ENCODE measurements around the gene ZNF519. TPM values are rescaled to one million over a fixed set of nuclear protein-coding genes. Genes with fewer than 3 reads are reported as not detected.
"Not testable (repeated sequence)": the region's sequence is repeated elsewhere in the genome, so short reads cannot be mapped to it uniquely, and the experiment has no call there.

The ZNF519 gene
- total RNA-seq: 1 to 10 TPM; 2.6 to 6.5 TPM

DNA sequence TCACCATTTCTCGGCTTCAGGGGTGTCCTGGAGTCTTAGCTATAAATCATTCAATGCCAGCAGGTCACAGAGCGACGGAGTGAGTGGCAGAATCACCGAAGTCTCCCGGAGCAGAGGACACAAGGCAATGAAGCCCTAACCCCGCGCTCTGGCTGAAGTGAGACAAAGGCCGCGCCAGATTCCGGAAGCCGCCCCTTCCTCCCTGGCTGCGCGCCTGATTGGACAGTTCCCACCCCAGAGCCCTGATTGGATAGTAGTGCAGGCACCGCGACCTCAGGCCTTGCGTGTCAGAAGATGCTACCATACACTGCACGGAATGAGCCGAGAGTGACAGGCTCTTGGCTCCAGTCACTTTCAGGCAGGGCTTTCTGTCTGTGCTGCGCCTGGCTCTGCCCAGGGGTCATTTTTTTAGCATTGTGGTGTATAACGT, at the start of gene ZNF519:
ZNF519 (minus strand) TSS at position 165 of the 430 bp plus-strand sequence; CDS start at position 7, 158 bp downstream.
- TF ChIP-seq POLR2AphosphoS5 (IDR thresholded peaks at IDR 0.05): peak; percentile 81
- H3K4me1 ChIP-seq (replicated peaks); intact Hi-C loops (cut with DNase I); H3K9me3 ChIP-seq; H3K27me3 ChIP-seq (replicated peaks; ENCODE audit: insufficient read depth); H3K36me3 ChIP-seq: not testable (repeated sequence)
- H3K4me3 ChIP-seq: peak within 1 kb of the TSS; percentile 50 to 52
- WGBS: 0% methylated on average over 13 of the region's 20 CpGs
- H3K27ac ChIP-seq: peak within 1 kb of the TSS; percentile 31 to 65
- DNase-seq (ENCODE audit: low spot score): peak; percentile 94

DNA sequence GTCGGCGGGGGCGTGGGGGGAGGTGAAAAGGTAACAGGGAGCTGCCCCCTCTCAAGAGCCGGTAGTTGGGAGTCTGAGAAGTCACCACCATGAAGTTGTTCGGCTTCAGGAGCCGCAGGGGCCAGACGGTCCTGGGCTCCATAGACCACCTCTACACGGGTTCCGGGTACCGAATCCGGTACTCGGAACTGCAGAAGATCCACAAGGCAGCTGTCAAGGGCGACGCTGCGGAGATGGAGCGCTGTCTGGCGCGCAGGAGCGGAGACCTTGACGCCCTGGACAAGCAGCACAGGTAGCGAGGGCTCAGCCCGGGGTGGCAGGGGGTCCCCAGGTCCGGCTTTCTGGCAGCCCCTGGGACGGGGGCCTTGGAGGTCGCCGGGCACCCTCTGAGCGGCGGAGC, 47.1 kb upstream of the ZNF519 start:
- no peaks in the 10 kb centered on the region for H3K36me3 ChIP-seq
- H3K4me3 ChIP-seq: peak overlapping the region; percentile 39 to 44
- intact Hi-C loops (cut with DNase I): no loop called here
- no peak for DNase-seq (ENCODE audit: low spot score)
- WGBS: 14% methylated on average over 13 of the region's 28 CpGs
- H3K9me3 ChIP-seq: no peaks in the 10 kb centered on the region
- H3K27ac ChIP-seq: no peak overlapping the region
- TF ChIP-seq, protein P1, sequence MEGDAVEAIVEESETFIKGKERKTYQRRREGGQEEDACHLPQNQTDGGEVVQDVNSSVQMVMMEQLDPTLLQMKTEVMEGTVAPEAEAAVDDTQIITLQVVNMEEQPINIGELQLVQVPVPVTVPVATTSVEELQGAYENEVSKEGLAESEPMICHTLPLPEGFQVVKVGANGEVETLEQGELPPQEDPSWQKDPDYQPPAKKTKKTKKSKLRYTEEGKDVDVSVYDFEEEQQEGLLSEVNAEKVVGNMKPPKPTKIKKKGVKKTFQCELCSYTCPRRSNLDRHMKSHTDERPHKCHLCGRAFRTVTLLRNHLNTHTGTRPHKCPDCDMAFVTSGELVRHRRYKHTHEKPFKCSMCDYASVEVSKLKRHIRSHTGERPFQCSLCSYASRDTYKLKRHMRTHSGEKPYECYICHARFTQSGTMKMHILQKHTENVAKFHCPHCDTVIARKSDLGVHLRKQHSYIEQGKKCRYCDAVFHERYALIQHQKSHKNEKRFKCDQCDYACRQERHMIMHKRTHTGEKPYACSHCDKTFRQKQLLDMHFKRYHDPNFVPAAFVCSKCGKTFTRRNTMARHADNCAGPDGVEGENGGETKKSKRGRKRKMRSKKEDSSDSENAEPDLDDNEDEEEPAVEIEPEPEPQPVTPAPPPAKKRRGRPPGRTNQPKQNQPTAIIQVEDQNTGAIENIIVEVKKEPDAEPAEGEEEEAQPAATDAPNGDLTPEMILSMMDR (IDR thresholded peaks at IDR 0.05): no peak
- TF ChIP-seq POLR2A (IDR thresholded peaks at IDR 0.05): no peak
- no peak for TF ChIP-seq POLR2AphosphoS5 (IDR thresholded peaks at IDR 0.05)
- H3K27me3 ChIP-seq (replicated peaks; ENCODE audit: insufficient read depth): no peaks in the 10 kb centered on the region
- H3K4me1 ChIP-seq (replicated peaks): no peaks in the 10 kb centered on the region

DNA sequence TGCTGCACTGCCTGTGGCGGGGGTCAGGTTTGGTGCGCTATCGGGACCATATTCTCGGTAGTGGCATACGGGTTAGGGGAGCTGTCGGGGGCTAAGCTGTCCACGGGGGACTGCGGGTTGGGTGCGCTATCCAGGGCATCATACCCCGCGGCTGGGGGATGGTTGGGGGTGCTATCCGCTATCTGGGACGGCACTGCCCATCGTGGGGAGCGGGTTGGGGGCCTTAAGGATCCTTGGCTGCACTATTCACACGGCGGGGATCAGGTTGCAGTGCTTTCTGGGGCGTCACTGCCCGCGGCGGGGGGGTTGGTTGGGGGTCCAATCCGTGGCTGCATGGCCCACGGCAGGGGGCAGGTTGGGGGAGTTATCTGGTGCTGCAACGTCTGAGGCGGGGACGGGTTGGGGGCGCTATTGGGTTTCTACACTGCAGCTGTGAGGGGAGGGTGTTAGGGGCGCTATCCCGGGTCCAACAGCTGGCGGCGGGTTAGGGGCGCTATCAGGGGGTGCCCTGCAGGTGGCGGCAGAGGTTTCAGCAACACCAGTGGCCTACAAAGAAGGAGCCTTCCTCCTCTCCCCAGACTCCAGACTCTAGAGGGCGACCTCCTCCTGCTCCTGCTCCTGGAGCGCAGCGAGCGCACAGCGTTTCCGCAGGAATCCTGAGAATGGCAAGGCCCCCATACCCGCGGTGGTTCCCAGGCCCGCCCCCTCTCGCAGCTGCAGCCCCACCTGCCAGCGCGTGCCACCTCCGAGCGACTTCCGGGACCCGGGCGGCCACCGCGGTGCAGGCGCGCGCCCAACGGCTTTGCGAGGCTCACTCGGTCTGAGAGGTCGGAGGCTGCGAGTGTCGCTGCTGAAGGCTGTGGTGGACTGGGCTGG, 46.3 kb upstream of the ZNF519 start:
- H3K27ac ChIP-seq; H3K36me3 ChIP-seq; intact Hi-C loops (cut with DNase I); H3K9me3 ChIP-seq; H3K27me3 ChIP-seq (replicated peaks; ENCODE audit: insufficient read depth); H3K4me1 ChIP-seq (replicated peaks): not testable (repeated sequence)
- TF ChIP-seq, protein P1 (IDR thresholded peaks at IDR 0.05): peak; percentile 21 to 80 (median 58)
- TF ChIP-seq POLR2AphosphoS5 (IDR thresholded peaks at IDR 0.05): peak; percentile 5
- peak overlapping the region; percentile 39 to 44 for H3K4me3 ChIP-seq
- WGBS: 29% methylated on average over 50 of the region's 61 CpGs
- peak; percentile 65 for DNase-seq (ENCODE audit: low spot score)

DNA sequence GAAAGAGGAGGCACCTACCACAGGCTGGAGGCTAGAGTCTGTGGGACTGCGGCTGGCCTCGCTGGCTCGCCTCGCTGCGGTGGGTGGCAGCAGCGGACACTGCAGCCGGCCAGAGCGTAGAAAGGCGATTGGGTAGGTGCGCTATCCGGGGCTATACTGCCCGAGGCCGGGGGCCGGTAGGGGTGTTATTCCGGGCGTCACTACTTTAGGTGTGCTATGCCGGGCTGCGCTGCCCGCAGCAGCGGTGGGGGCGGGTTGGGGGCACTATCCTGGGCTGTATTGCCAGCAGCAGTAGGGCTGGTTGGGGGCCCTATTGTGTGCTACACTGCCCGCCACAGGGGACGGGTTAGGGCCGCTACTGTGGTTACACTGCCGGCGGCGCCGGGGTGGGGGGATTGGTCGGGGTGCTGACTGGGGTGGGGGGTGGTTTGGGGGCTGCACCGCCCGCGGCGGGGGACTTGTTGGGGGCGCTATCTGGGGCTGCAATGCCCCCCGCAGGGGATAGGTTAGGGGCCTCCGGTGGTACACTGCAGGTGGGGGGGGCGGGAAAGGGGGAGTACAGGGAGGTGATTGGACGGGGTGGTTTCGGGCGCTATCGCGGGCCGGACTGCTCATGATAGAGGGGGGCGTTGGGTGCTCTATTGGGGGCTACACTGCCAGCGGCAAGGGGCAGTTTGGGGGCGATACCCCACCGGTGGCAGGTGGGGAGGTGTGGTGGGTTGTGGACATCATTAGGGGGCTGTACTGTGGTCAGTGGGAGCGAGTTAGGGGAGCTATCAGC, 45.5 kb upstream of the ZNF519 start:
- H3K27ac ChIP-seq; H3K36me3 ChIP-seq; H3K4me3 ChIP-seq; H3K27me3 ChIP-seq (replicated peaks; ENCODE audit: insufficient read depth); DNase-seq (ENCODE audit: low spot score); H3K4me1 ChIP-seq (replicated peaks); H3K9me3 ChIP-seq; intact Hi-C loops (cut with DNase I): not testable (repeated sequence)
- 95% methylated on average over 34 of the region's 48 CpGs for WGBS

DNA sequence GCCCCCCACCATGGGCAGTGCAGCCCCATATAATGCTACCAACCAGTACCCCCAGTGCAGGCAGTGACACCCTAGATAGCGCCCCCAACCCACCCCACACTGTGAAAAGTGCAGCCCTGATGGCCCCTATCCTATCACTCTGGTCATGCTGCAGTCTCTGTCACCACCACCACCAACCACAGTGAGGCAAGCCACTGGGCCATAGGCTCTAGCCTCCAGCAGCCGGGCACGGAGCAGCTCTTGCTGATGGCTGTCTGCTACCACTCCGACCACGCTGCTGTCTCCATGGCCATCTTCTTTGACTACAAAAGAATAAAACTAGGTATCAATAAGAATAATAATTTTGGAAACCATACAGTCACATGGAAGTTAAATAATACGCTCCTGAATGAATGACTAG, 43.2 kb upstream of the ZNF519 start:
- H3K4me3 ChIP-seq; H3K4me1 ChIP-seq (replicated peaks); DNase-seq (ENCODE audit: low spot score); H3K36me3 ChIP-seq; H3K27ac ChIP-seq; H3K27me3 ChIP-seq (replicated peaks; ENCODE audit: insufficient read depth); H3K9me3 ChIP-seq; intact Hi-C loops (cut with DNase I): not testable (repeated sequence)
- 91% methylated on average over 6 of the region's 6 CpGs for WGBS

DNA sequence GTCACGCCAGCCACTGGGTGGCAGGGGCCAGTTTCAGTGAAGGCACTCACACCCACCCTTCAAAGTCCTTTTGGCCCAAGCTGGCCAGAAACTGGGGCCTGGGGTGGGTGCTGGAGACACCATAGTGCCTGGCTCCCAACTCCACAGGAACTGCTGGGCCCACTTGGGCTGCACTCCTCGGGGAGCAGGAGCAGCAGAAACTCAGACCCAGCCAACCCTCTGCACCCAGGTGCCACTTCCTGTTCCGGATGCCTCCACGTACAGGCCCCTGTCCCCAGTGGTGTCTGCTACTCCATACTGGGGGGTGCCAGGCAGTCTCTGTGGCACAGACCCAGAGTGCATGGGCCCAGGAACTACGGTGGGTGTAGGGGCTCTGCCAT, 42.5 kb upstream of the ZNF519 start:
- H3K4me3 ChIP-seq: no peak overlapping the region
- WGBS: 88% methylated on average over 4 of the region's 5 CpGs
- TF ChIP-seq, protein P1 (IDR thresholded peaks at IDR 0.05): no peak
- TF ChIP-seq POLR2A (IDR thresholded peaks at IDR 0.05) (no peak), POLR2AphosphoS5 (IDR thresholded peaks at IDR 0.05) (no peak)
- intact Hi-C loops (cut with DNase I): no loop called here
- no peaks in the 10 kb centered on the region for H3K4me1 ChIP-seq (replicated peaks)
- H3K36me3 ChIP-seq: no peaks in the 10 kb centered on the region
- no peaks in the 10 kb centered on the region for H3K9me3 ChIP-seq
- no peak overlapping the region for H3K27ac ChIP-seq
- DNase-seq (ENCODE audit: low spot score): no peak
- no peaks in the 10 kb centered on the region for H3K27me3 ChIP-seq (replicated peaks; ENCODE audit: insufficient read depth)

DNA sequence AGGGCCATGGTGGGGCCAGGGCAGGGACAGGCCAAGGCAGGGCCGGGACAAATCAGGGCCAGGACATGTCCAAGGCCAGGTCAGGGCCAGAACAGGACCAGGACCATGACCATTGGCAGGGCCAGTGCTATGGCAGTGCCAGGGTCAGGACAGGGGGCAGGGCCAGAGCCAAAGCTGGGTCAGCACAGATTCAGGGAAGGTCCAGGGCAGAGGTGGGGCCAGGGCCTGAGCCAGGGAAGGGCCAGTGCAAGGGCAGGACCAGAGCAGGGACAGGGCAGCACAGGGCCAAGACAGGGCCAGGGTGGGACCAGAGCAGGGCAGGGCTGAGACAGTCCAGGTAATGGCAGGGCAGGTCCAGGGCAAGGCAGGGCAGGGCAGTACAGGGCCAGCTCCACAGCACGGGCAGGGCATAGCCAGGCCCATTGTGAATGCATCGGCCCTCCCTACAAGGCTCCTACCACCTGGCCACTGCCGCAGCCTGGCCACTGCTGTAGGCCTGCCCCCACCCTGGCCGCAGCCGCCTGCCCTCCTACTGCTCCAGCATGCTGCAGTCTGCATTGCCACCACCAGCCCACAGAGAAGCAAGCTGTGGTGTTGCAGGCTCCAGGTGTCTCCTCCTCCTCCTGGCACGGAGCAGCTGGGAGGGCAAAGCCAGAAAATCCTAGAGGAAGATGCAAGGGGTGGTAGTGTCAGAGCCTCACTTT, 41.9 kb upstream of the ZNF519 start:
- intact Hi-C loops (cut with DNase I); H3K4me1 ChIP-seq (replicated peaks); DNase-seq (ENCODE audit: low spot score); H3K9me3 ChIP-seq; H3K36me3 ChIP-seq; H3K4me3 ChIP-seq; H3K27ac ChIP-seq; H3K27me3 ChIP-seq (replicated peaks; ENCODE audit: insufficient read depth): not testable (repeated sequence)
- 85% methylated on average over 7 of the region's 7 CpGs for WGBS

DNA sequence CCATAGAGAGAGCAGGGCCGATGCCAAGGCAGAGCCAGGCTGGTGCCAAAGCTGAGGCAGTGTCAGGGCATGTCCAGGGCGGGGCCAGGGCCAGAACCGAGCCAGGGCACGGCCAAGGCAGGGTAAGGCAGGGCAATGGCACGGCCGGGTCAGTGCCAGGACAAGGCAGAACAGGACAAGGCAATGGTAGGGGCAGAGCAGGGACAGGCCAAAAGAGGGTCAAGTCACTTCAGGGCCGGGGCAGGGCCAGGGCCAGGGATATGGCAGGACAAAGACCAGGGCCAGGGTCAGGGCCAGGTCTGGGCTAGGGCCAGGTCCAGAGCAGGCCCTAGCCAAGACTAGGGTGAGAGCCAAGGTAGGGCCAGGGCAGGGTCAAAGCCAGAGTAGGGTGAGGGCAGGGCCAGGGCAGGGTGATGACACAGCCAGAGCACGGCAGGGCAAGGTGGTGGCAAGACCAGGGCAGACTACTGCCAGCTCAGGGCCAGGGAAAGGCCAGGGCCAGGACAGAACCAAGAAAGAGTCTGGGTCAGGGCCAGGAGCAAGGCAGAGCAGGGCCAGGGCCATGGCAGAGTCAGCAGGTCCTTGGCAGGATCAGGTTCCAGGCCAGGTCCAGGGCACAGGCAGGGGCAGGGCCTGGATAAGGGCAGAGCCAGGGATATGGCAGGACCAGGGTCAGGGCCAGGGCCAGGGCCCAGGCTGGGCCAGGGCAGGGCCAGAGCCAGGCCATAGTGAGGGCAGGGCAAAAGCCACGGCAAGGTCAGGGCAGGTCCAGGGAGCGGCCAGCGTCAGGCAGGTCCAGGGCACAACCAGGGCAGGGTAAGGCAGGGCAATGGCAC, 41.1 kb upstream of the ZNF519 start:
- 64% methylated on average over 11 of the region's 11 CpGs for WGBS
- intact Hi-C loops (cut with DNase I): not testable (repeated sequence)

More for the DNA sequence above, 41.1 kb upstream of the ZNF519 start:
- not testable (repeated sequence) for DNase-seq (ENCODE audit: low spot score); H3K4me3 ChIP-seq; H3K27ac ChIP-seq; H3K36me3 ChIP-seq; H3K27me3 ChIP-seq (replicated peaks; ENCODE audit: insufficient read depth); H3K9me3 ChIP-seq; H3K4me1 ChIP-seq (replicated peaks)

Measured in prostate gland (tissue), 2 donors.